Neural progenitor cell (in vitro differentiated cells): ENCODE data around the gene KCNJ15. TPM values are rescaled to one million over a fixed set of nuclear protein-coding genes. Genes with fewer than 3 reads are reported as not detected.

Source experiments
- DNase-seq: peaks from one replicate; pipeline ENCODE4 v3.0.0-alpha.2; 2016; ENCODE audit warnings: low spot score
- H2AFZ ChIP-seq: fragments of 200-600 bp; sonication (generic); replicated peaks from 2 replicates; pipeline ENCODE4 v1.6.1; 2016; ENCODE audit warnings: antibody characterized with exemption
- H3F3A ChIP-seq: fragments of 200-600 bp; sonication (generic); 2 replicates; pipeline ENCODE4 v1.6.1; 2016; ENCODE audit warnings: antibody characterized with exemption, low read depth
- H3K27ac ChIP-seq: fragments of 200-600 bp; sonication (generic); 2 replicates; pipeline ENCODE4 v1.5.1; 2016; ENCODE audit warnings: mild to moderate bottlenecking
- H3K27me3 ChIP-seq: fragments of 200-600 bp; sonication (generic); 2 replicates; pipeline ENCODE4 v1.6.1; 2016; ENCODE audit warnings: mild to moderate bottlenecking, moderate library complexity
- H3K36me3 ChIP-seq: fragments of 200-600 bp; sonication (generic); 2 replicates; pipeline ENCODE4 v1.5.1; 2016
- H3K4me1 ChIP-seq: fragments of 200-600 bp; sonication (generic); 2 replicates; pipeline ENCODE4 v1.6.1; 2016; ENCODE audit warnings: mixed run types
- H3K4me2 ChIP-seq: fragments of 200-600 bp; sonication (generic); 2 replicates; pipeline ENCODE4 v1.6.1; 2016
- H3K4me3 ChIP-seq: fragments of 200-600 bp; sonication (generic); 2 replicates; pipeline ENCODE4 v1.5.1; 2016
- H3K79me2 ChIP-seq: fragments of 200-600 bp; sonication (generic); 2 replicates; pipeline ENCODE4 v1.6.1; 2016; ENCODE audit warnings: low read depth
- H3K9ac ChIP-seq: fragments of 200-600 bp; sonication (generic); 2 replicates; pipeline ENCODE4 v1.6.1; 2016
- H3K9me3 ChIP-seq: fragments of 200-600 bp; sonication (generic); 2 replicates; pipeline ENCODE4 v1.5.1; 2016; ENCODE audit warnings: low read depth
- H4K20me1 ChIP-seq: fragments of 200-600 bp; sonication (generic); 2 replicates; pipeline ENCODE4 v1.6.1; 2016; ENCODE audit warnings: low read depth
- H3K27ac Mint-ChIP-seq: 3 replicates; pipeline ENCODE4 v1.8.0; 2021; ENCODE audit warnings: mixed read lengths
- H3K27me3 Mint-ChIP-seq: 2 replicates; pipeline ENCODE4 v1.8.0; 2022; ENCODE audit warnings: low read depth, mild to moderate bottlenecking, inconsistent platforms, moderate library complexity, mixed read lengths; ENCODE audit not compliant: insufficient read depth
- H3K36me3 Mint-ChIP-seq: 3 replicates; pipeline ENCODE4 v1.8.0; 2021; ENCODE audit warnings: mixed read lengths
- H3K4me1 Mint-ChIP-seq: 3 replicates; pipeline ENCODE4 v1.8.0; 2021; ENCODE audit warnings: mixed read lengths
- H3K4me3 Mint-ChIP-seq: 3 replicates; pipeline ENCODE4 v1.8.0; 2021; ENCODE audit warnings: mild to moderate bottlenecking, moderate library complexity, mixed read lengths
- H3K9me3 Mint-ChIP-seq: 3 replicates; pipeline ENCODE4 v1.8.0; 2020; ENCODE audit warnings: mixed read lengths
- CTCF ChIP-seq: fragments of 200-600 bp; sonication (generic); IDR thresholded peaks from 2 replicates; pipeline ENCODE4 v1.5.1; 2017; ENCODE audit warnings: antibody characterized with exemption, mild to moderate bottlenecking
- EZH2 ChIP-seq: fragments of 200-600 bp; sonication (generic); IDR thresholded peaks from 2 replicates; pipeline ENCODE4 v1.6.1; 2017; ENCODE audit warnings: antibody characterized with exemption, mild to moderate bottlenecking, moderate library complexity
- EZH2phosphoT487 ChIP-seq: fragments of 200-600 bp; sonication (generic); IDR thresholded peaks from 2 replicates; pipeline ENCODE4 v1.6.1; 2017; ENCODE audit warnings: antibody characterized with exemption
- total RNA-seq: library from RNA; depleted of rRNA; stranded (reverse); fragments of >200 nt; gene quantifications from 2 replicates; pipeline ENCODE4 v1.2.3, GENCODE V29; 2015; ENCODE audit warnings: low replicate concordance

The KCNJ15 gene
- total RNA-seq, 1 donor from 2014 or later = not detected

GRCh38 chr21:38264571-38264970, 7.8 kb downstream of the KCNJ15 start:
- peaks cover 5% of the 10 kb centered on the region for H3F3A ChIP-seq
- H3K4me3 ChIP-seq = no peak overlapping the region
- H3K27me3 Mint-ChIP-seq = peaks cover 2% of the 10 kb centered on the region
- H3K4me1 Mint-ChIP-seq = no peaks in the 10 kb centered on the region
- peaks cover 9% of the 10 kb centered on the region for H3K4me1 ChIP-seq
- DNase-seq = no peak
- H4K20me1 ChIP-seq = no peaks in the 10 kb centered on the region
- H3K9me3 Mint-ChIP-seq = no peaks in the 10 kb centered on the region
- H3K79me2 ChIP-seq = no peaks in the 10 kb centered on the region
- H3K36me3 Mint-ChIP-seq = no peaks in the 10 kb centered on the region
- no peaks in the 10 kb centered on the region for H3K27me3 ChIP-seq
- H3K4me3 Mint-ChIP-seq = no peak overlapping the region
- H3K9me3 ChIP-seq = no peaks in the 10 kb centered on the region
- no peak overlapping the region for H3K27ac Mint-ChIP-seq
- no peak overlapping the region for H3K4me2 ChIP-seq
- TF ChIP-seq EZH2 = no peak
- TF ChIP-seq EZH2phosphoT487 = no peak
- no peak for TF ChIP-seq CTCF
- no peak overlapping the region for H2AFZ ChIP-seq
- no peak overlapping the region for H3K27ac ChIP-seq
- no peak overlapping the region for H3K9ac ChIP-seq
- H3K36me3 ChIP-seq = no peaks in the 10 kb centered on the region

GRCh38 chr21:38265166-38265565, 8.4 kb downstream of the KCNJ15 start:
- no peak for TF ChIP-seq CTCF
- TF ChIP-seq EZH2phosphoT487 = no peak
- TF ChIP-seq EZH2 = no peak
- Histone ChIP-seq H3K4me3 (no peak overlapping the region), H3K36me3 (no peaks in the 10 kb centered on the region), H3F3A (peaks cover 5% of the 10 kb centered on the region), H3K4me1 (peaks cover 13% of the 10 kb centered on the region), H3K79me2 (no peaks in the 10 kb centered on the region), H3K9ac (no peak overlapping the region), H3K27ac (no peak overlapping the region), H3K9me3 (no peaks in the 10 kb centered on the region), H4K20me1 (no peaks in the 10 kb centered on the region), H2AFZ (no peak overlapping the region), H3K27me3 (no peaks in the 10 kb centered on the region), H3K4me2 (no peak overlapping the region)
- no peaks in the 10 kb centered on the region for H3K9me3 Mint-ChIP-seq
- no peak for DNase-seq
- H3K27me3 Mint-ChIP-seq = peaks cover 2% of the 10 kb centered on the region
- no peak overlapping the region for H3K4me3 Mint-ChIP-seq
- H3K27ac Mint-ChIP-seq = no peak overlapping the region
- H3K4me1 Mint-ChIP-seq = no peaks in the 10 kb centered on the region
- no peaks in the 10 kb centered on the region for H3K36me3 Mint-ChIP-seq

GRCh38 chr21:38266732-38267131, 9.9 kb downstream of the KCNJ15 start:
- no peak for DNase-seq
- H3K4me3 Mint-ChIP-seq = no peak overlapping the region
- TF ChIP-seq CTCF (no peak), EZH2phosphoT487 (no peak), EZH2 (no peak)
- H3K4me2 ChIP-seq = no peak overlapping the region
- no peaks in the 10 kb centered on the region for H3K79me2 ChIP-seq
- H2AFZ ChIP-seq = no peak overlapping the region
- H3K4me3 ChIP-seq = no peak overlapping the region
- H3K9ac ChIP-seq = no peak overlapping the region
- H3F3A ChIP-seq = peaks cover 5% of the 10 kb centered on the region
- no peaks in the 10 kb centered on the region for H3K9me3 ChIP-seq
- H3K9me3 Mint-ChIP-seq = no peaks in the 10 kb centered on the region
- H3K27ac ChIP-seq = no peak overlapping the region
- peaks cover 13% of the 10 kb centered on the region for H3K4me1 ChIP-seq
- H4K20me1 ChIP-seq = no peaks in the 10 kb centered on the region
- H3K36me3 ChIP-seq = no peaks in the 10 kb centered on the region
- peaks cover 2% of the 10 kb centered on the region for H3K27me3 Mint-ChIP-seq
- H3K4me1 Mint-ChIP-seq = no peaks in the 10 kb centered on the region
- H3K27ac Mint-ChIP-seq = no peak overlapping the region
- no peaks in the 10 kb centered on the region for H3K36me3 Mint-ChIP-seq
- H3K27me3 ChIP-seq = no peaks in the 10 kb centered on the region
